ENCODE results near the gene SLC25A21.

Gene SLC25A21

DNA sequence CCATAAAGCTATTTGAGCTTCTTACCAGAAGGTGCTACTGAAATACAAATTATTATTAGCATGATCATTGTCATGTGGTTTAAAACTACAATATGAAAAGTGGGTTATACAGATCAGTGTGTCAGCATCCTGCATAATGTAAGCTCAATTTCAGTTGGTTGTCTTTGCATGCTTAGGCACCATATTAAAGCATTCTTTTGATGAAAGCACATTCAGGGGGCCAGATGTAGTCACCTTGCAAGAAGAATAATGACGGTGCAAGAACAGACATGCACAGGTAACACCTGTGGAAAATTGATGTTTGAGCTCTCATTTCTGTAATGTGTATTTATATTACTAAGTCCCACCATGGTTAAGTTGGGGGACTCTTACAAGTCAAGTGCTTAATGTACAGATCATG lies 386.9 kb downstream of the SLC25A21 start:
- DNase-seq (ENCODE audit: low read depth in 2 of 2, low spot score in 1 of 2), result no peak

DNA sequence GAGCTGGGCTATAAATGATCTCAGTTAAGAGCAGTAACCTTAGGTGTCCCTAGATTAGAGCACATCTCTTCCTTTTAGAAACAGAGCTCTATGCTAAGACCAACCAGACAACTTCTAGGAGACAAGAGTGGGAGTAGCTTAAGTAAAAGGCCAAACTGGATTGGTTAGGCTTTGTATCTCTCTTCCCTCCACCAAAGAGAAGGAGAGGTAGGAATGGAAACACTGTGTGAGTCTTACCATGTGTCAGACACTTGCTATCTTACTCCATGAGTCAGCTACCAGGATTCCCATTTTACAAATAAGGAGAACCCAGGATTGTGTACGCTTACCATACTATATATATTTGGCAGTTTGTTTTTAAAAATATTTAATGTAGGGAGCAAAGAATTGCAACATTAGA lies 387.9 kb downstream of the SLC25A21 start:
- no peak for DNase-seq (ENCODE audit: low read depth in 2 of 2, low spot score in 1 of 2)

- no peak for DNase-seq (ENCODE audit: low read depth in 2 of 2, low spot score in 1 of 2)
Observed at GRCh38 chr14:36781897-36782296, 390.5 kb downstream of the SLC25A21 start.

GRCh38 chr14:36773558-36773957 lies 398.8 kb downstream of the SLC25A21 start:
- DNase-seq (ENCODE audit: low read depth in 2 of 2, low spot score in 1 of 2), result no peak

- DNase-seq (ENCODE audit: low read depth in 2 of 2, low spot score in 1 of 2), result no peak
Observed at GRCh38 chr14:36773136-36773540, 399.3 kb downstream of the SLC25A21 start.

GRCh38 chr14:36771028-36771640 lies 401.3 kb downstream of the SLC25A21 start:
- no peak for DNase-seq (ENCODE audit: low read depth in 2 of 2, low spot score in 1 of 2)

- DNase-seq (ENCODE audit: low read depth in 2 of 2, low spot score in 1 of 2), result no peak
Observed at GRCh38 chr14:36768638-36769337, 403.6 kb downstream of the SLC25A21 start.

- no peak for DNase-seq (ENCODE audit: low read depth in 2 of 2, low spot score in 1 of 2)
Observed at GRCh38 chr14:36767603-36768281, 404.7 kb downstream of the SLC25A21 start.

DNA sequence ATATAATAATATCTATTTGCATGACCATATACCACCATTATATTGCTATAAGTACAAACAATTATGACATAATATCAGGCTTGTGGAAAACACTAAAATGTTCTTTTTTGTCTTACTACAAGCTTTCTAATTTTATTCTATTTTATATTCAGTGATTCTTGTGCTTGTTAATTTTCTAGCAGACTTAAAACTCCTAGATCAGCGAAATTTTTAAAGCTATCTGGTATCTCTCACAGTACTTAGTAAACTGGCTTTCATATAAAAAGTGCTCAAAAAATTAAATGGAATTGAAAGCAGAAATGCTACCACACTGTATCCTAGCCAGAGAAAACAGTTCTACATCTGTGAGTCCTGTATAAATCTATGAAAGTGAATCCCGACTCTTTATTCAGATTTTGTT lies 405.4 kb downstream of the SLC25A21 start:
- DNase-seq (ENCODE audit: low read depth in 2 of 2, low spot score in 1 of 2), result no peak

- DNase-seq (ENCODE audit: low read depth in 2 of 2, low spot score in 1 of 2), result no peak
Observed at GRCh38 chr14:36757734-36758601, 414.4 kb downstream of the SLC25A21 start.

DNA sequence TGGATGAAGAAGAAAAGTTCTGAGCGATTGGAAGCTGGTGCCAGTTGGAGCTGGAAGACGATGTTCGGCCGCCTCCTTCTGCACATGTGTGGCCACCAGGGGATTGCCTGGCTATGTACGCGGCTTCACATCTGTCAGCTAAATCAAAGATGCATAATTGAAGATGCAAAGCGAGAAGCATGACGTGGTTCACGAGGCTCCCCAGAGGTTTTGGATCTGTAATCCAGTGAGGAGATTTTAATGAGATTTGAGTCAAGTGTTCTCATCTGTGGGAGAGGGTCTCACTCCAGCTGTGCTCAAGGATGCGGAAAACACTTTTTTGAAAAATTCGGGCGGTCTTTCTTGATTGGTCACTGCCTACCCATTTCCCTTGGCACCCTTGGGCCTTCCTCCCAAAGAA lies 416.2 kb downstream of the SLC25A21 start:
- no peak for DNase-seq (ENCODE audit: low read depth in 2 of 2, low spot score in 1 of 2)

DNA sequence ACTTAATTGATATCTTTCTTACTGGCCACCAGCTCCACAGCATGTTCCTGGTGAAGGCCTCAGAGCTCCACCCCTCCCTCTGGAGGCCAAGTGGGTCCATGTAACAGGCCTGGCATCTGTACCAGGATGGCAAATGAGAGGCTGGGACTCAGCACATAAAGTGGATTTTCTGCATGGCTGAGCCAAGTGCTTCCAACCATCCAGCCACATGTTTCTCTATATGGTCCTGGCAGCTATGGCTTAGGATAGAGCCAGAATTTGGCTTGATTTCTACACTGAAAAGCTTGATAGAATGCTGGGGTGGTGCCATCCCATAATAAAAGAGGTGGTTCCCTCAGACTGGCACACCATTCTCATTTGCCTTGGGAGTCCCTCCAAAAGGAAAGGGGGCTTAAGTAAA lies 416.6 kb downstream of the SLC25A21 start:
- no peak for DNase-seq (ENCODE audit: low read depth in 2 of 2, low spot score in 1 of 2)

DNA sequence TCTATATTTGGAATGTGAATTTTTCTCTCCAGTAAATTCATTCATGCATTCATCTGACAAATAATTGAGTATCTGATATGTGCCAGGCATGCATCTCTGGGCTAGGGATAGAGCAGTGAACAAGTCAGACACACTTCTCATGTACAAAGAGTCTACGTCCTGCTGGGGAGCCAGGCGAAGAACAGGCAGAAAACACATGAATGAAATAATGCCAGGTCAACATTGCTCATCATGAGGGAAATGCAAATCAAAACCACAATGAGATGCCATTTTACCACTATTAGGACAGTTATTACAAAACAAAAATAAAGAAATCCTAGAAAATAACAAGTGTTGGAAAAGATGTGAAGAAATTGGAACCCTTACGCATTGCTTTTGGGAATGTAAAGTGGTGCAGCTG lies 420.5 kb downstream of the SLC25A21 start:
- no peak for DNase-seq (ENCODE audit: low read depth in 2 of 2, low spot score in 1 of 2)

- DNase-seq (ENCODE audit: low read depth in 2 of 2, low spot score in 1 of 2), result no peak
Observed at GRCh38 chr14:36751106-36751505, 421.3 kb downstream of the SLC25A21 start.

DNA sequence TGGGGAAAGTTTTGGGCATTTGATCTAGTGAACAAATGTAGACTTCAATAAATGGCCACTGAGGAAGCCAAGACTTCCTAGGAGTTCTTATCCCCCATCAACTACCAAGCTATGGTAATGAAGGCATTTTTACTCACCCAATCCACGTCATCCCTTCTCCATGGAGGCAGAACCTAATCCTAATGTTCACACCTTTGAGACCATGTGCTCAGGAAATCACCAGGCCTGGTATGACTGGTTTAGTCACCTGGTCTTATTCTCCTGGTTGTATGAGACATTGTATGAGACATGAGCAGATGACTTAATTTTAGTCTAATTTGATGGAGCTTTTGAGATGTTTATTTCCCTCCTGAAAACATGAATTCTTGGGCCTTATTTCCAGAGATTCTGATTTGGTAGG lies 422.2 kb downstream of the SLC25A21 start:
- no peak for DNase-seq (ENCODE audit: low read depth in 2 of 2, low spot score in 1 of 2)

- no peak for DNase-seq (ENCODE audit: low read depth in 2 of 2, low spot score in 1 of 2)
Observed at GRCh38 chr14:36748610-36749213, 423.7 kb downstream of the SLC25A21 start.

DNA sequence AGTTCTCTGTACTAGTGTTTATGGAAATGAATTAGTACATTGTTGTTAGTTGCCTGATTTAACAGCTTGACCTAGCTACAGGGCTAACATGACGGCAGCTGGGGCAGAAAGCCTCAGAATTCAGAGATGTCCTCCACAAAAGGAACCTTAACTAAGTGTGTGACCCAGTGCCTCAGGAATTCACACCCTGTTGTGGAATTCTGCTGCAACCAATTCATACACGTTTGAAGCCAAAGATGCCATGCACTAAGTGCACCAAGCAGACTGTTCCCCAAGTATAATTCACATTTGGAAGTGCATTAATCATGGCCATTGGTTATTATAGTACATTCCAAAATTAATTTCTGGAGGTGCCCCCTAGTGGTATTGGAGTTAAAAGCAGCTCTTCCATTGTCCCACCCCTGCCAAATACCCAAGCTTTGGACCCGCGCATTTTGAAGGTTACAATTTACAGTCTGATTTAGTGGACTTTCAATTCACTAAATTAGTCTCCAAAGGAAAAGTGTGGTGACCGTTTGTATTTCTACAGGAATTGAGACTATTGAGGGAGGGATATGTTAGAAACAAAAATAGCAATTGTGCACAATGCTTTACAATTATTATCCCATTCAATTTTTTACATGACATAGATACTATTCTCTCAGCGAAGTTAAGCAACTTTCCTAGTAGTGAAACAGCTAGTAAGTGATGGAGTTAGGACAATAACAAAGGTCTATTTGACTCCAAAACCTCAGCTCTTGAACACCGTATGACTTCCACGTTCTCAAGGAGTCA lies 424.8 kb downstream of the SLC25A21 start:
- DNase-seq (ENCODE audit: low read depth in 2 of 2, low spot score in 1 of 2), result no peak

- DNase-seq (ENCODE audit: low read depth in 2 of 2, low spot score in 1 of 2), result no peak
Observed at GRCh38 chr14:36746872-36747271, 425.5 kb downstream of the SLC25A21 start.

DNA sequence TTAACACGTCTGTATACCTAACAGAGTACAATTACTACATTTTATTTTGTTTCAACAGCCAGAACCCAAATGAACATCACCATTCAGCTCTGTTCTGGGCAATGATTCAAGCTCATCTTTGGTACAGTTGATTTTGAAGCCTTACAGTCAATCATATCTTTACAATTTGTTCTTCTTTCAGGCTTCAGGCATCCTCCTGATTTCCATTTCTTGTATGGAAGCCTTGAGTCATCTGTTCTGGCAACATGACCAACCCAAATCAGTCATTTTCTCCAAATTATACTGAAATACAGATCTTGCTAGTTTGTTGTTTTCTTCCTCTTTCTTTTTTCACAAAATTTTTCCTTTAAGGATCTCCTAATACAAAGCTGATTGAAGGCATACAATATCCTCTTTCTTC lies 430.5 kb downstream of the SLC25A21 start:
- no peak for DNase-seq (ENCODE audit: low read depth in 2 of 2, low spot score in 1 of 2)

GRCh38 chr14:36738269-36738668 lies 434.1 kb downstream of the SLC25A21 start:
- DNase-seq (ENCODE audit: low read depth in 2 of 2, low spot score in 1 of 2), result no peak
